ENCODE measurements around the gene FXYD7.

The FXYD7 gene

GRCh38 chr19:35105411-35106290 lies 37.4 kb upstream of the FXYD7 start:
- TF ChIP-seq SIN3A (IDR thresholded peaks at IDR 0.05; ENCODE audit: borderline replicate concordance, insufficient read depth, low read length) (no peak), FOXP2 (optimal IDR thresholded peaks at IDR 0.05; ENCODE audit: borderline replicate concordance, extremely low read depth, extremely low read length, insufficient read depth) (no peak), TAF1 (IDR thresholded peaks at IDR 0.05; ENCODE audit: borderline replicate concordance, insufficient read depth, low read length) (no peak), POLR2AphosphoS5 (IDR thresholded peaks at IDR 0.05; ENCODE audit: low read depth, low read length) (no peak)
- TF ChIP-seq, protein P1, sequence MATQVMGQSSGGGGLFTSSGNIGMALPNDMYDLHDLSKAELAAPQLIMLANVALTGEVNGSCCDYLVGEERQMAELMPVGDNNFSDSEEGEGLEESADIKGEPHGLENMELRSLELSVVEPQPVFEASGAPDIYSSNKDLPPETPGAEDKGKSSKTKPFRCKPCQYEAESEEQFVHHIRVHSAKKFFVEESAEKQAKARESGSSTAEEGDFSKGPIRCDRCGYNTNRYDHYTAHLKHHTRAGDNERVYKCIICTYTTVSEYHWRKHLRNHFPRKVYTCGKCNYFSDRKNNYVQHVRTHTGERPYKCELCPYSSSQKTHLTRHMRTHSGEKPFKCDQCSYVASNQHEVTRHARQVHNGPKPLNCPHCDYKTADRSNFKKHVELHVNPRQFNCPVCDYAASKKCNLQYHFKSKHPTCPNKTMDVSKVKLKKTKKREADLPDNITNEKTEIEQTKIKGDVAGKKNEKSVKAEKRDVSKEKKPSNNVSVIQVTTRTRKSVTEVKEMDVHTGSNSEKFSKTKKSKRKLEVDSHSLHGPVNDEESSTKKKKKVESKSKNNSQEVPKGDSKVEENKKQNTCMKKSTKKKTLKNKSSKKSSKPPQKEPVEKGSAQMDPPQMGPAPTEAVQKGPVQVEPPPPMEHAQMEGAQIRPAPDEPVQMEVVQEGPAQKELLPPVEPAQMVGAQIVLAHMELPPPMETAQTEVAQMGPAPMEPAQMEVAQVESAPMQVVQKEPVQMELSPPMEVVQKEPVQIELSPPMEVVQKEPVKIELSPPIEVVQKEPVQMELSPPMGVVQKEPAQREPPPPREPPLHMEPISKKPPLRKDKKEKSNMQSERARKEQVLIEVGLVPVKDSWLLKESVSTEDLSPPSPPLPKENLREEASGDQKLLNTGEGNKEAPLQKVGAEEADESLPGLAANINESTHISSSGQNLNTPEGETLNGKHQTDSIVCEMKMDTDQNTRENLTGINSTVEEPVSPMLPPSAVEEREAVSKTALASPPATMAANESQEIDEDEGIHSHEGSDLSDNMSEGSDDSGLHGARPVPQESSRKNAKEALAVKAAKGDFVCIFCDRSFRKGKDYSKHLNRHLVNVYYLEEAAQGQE (IDR thresholded peaks at IDR 0.05; ENCODE audit: insufficient read depth in 1 of 2, low read depth in 2 of 2, low read length in 2 of 2), result no peak

- TF ChIP-seq POLR2AphosphoS5 (IDR thresholded peaks at IDR 0.05; ENCODE audit: low read depth, low read length) (no peak), SIN3A (IDR thresholded peaks at IDR 0.05; ENCODE audit: borderline replicate concordance, insufficient read depth, low read length) (no peak), TAF1 (IDR thresholded peaks at IDR 0.05; ENCODE audit: borderline replicate concordance, insufficient read depth, low read length) (no peak), FOXP2 (optimal IDR thresholded peaks at IDR 0.05; ENCODE audit: borderline replicate concordance, extremely low read depth, extremely low read length, insufficient read depth) (no peak)
- TF ChIP-seq, protein P1 (IDR thresholded peaks at IDR 0.05; ENCODE audit: insufficient read depth in 1 of 2, low read depth in 2 of 2, low read length in 2 of 2), result no peak
Measured at GRCh38 chr19:35106291-35106583, 36.8 kb upstream of the FXYD7 start.

DNA sequence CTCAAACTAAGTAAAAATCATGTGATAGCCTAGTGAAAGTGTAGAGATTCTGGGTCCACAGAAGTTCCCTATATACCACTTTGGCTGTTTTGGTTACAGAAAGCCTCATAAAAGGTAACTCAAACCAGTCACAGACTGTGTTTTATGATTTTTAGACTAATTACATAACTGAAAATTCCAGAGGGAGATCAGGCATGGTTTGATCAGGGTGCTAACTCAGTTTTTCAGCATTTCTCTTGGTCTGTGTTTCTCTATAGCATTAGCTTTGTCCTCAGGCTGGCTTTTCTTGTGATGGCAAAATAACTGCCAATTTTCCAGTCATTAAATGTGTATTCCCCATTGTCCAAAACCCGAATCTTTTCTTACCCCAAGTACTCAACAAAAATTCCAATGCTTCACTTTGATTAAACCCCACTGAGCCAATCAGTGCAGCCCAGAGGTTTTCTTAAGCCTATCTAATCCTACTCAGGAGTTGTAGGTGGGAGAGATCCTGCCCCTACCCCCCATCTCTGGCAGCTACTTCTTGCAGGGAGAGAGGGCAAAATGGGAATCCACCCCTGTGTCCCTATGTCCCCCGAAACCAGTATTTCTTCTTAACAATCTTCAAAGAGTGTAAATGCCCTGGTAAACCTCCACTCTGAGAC lies 36.0 kb upstream of the FXYD7 start:
- TF ChIP-seq SIN3A (IDR thresholded peaks at IDR 0.05; ENCODE audit: borderline replicate concordance, insufficient read depth, low read length) (no peak), POLR2AphosphoS5 (IDR thresholded peaks at IDR 0.05; ENCODE audit: low read depth, low read length) (no peak), FOXP2 (optimal IDR thresholded peaks at IDR 0.05; ENCODE audit: borderline replicate concordance, extremely low read depth, extremely low read length, insufficient read depth) (no peak), TAF1 (IDR thresholded peaks at IDR 0.05; ENCODE audit: borderline replicate concordance, insufficient read depth, low read length) (no peak)
- TF ChIP-seq, protein P1 (IDR thresholded peaks at IDR 0.05; ENCODE audit: insufficient read depth in 1 of 2, low read depth in 2 of 2, low read length in 2 of 2), result no peak

DNA sequence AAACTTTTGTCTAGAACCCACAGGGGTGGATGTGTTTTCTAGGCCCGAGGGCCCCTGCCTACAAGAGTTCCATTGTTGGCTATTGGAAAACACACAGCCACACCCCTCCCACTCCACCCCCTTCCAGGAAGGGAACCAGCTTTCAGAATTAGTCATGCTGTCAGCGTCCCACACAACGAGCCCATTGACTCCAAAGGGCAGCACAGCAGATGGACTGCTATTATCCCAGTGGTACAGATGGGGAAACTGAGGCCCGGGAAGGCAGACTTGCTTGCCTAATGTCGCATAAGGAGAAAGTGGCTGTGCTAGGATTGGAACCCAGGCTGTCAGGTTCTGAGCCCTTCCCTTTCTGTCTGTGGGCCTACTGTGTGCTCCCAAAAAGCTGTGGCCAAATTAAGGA lies 35.5 kb upstream of the FXYD7 start:
- no peak for TF ChIP-seq TAF1 (IDR thresholded peaks at IDR 0.05; ENCODE audit: borderline replicate concordance, insufficient read depth, low read length)
- no peak for TF ChIP-seq POLR2AphosphoS5 (IDR thresholded peaks at IDR 0.05; ENCODE audit: low read depth, low read length)
- no peak for TF ChIP-seq SIN3A (IDR thresholded peaks at IDR 0.05; ENCODE audit: borderline replicate concordance, insufficient read depth, low read length)
- no peak for TF ChIP-seq FOXP2 (optimal IDR thresholded peaks at IDR 0.05; ENCODE audit: borderline replicate concordance, extremely low read depth, extremely low read length, insufficient read depth)
- TF ChIP-seq, protein P1 (IDR thresholded peaks at IDR 0.05; ENCODE audit: insufficient read depth in 1 of 2, low read depth in 2 of 2, low read length in 2 of 2), result no peak
